Activated naive CD8-positive, alpha-beta T cell treated with anti-CD3 and anti-CD28 coated beads, Interleukin-2, amount 10 ng/mL, durations not matched to agents 7 days and 5 days (primary cell): ENCODE data around the gene VAV1. TPM values are rescaled to one million over a fixed set of nuclear protein-coding genes. Genes with fewer than 3 reads are reported as not detected.
A peak's percentile ranks its signal among the peaks of the same experiment; 100 is the strongest.

Experiments
- ATAC-seq: fragments of 150-1000 bp; cut with Tn5 transposase; one replicate; pipeline ENCODE4 v1.10.0; 2021; ENCODE audit warnings: low read depth, moderate library complexity
- POLR2A ChIA-PET: fragments of 350-600 bp; sonication (Branson Sonifier 250); formaldehyde crosslinking; loops from one replicate; lab custom pipeline; 2021; ENCODE audit warnings: antibody characterized with exemption; lab: Charles Lee
- DNase-seq: peaks from one replicate; pipeline ENCODE4 v3.0.0; 2021
- H3K27ac Mint-ChIP-seq: one replicate; pipeline ENCODE4 v1.8.0; 2022; ENCODE audit warnings: mild to moderate bottlenecking, mixed read lengths
- H3K27me3 Mint-ChIP-seq: one replicate; pipeline ENCODE4 v1.8.0; 2022; ENCODE audit warnings: mild to moderate bottlenecking, moderate library complexity, mixed read lengths
- H3K36me3 Mint-ChIP-seq: one replicate; pipeline ENCODE4 v1.8.0; 2021; ENCODE audit warnings: mild to moderate bottlenecking, mixed read lengths
- H3K4me1 Mint-ChIP-seq: one replicate; pipeline ENCODE4 v1.8.0; 2021; ENCODE audit warnings: mixed read lengths
- H3K4me3 Mint-ChIP-seq: one replicate; pipeline ENCODE4 v1.8.0; 2022; ENCODE audit warnings: mild to moderate bottlenecking, moderate library complexity, mixed read lengths
- H3K9me3 Mint-ChIP-seq: one replicate; pipeline ENCODE4 v1.8.0; 2021; ENCODE audit warnings: mixed read lengths
- total RNA-seq, 2 experiments: library from RNA; stranded (reverse); gene quantifications; one replicate each; pipeline ENCODE4 v1.2.3, GENCODE V29; 2021

The VAV1 gene
- total RNA-seq, 2 experiments from 2014 or later = 108 to 113 TPM

DNA sequence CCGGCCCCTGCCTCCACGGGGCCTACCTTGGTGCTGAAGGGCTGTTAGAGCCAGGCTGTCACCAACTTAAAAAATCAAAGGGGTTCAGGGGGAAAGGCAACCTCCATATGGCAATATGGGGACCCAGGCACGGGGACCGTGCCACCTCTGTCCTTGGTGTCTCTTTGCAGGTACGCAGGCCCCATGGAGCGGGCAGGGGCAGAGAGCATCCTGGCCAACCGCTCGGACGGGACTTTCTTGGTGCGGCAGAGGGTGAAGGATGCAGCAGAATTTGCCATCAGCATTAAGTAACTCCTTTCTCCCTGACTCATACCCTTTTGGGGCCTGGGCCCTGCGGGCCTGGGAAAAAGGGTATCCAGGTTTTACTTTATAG lies 75.3 kb downstream of the VAV1 start:
- DNase-seq (peak; percentile 11), ATAC-seq (no peak)
- Mint-ChIP-seq H3K27ac (no peak overlapping the region), H3K9me3 (no peaks in the 10 kb centered on the region), H3K27me3 (no peaks in the 10 kb centered on the region), H3K4me3 (no peak overlapping the region), H3K36me3 (peaks cover 21% of the 10 kb centered on the region), H3K4me1 (no peaks in the 10 kb centered on the region)
- POLR2A ChIA-PET = no interaction called here

- Mint-ChIP-seq H3K4me3 (no peak overlapping the region), H3K27me3 (no peaks in the 10 kb centered on the region), H3K36me3 (peaks cover 24% of the 10 kb centered on the region), H3K27ac (no peak overlapping the region), H3K4me1 (no peaks in the 10 kb centered on the region), H3K9me3 (no peaks in the 10 kb centered on the region)
- ATAC-seq (no peak), DNase-seq (no peak)
- POLR2A ChIA-PET = interaction anchor here (0.6 kb wide), 1 partner anchor 388 kb away, joined by 3 read pairs; no protein-coding TSS in a partner anchor
Observed at GRCh38 chr19:6848986-6849385, 76.5 kb downstream of the VAV1 start.

- no peak overlapping the region for H3K4me3 Mint-ChIP-seq
- H3K4me1 Mint-ChIP-seq = no peaks in the 10 kb centered on the region
- POLR2A ChIA-PET = no interaction called here
- H3K9me3 Mint-ChIP-seq = no peaks in the 10 kb centered on the region
- H3K36me3 Mint-ChIP-seq = peaks cover 21% of the 10 kb centered on the region
- no peak for DNase-seq
- H3K27ac Mint-ChIP-seq = no peak overlapping the region
- no peak for ATAC-seq
- no peaks in the 10 kb centered on the region for H3K27me3 Mint-ChIP-seq
Observed at GRCh38 chr19:6849876-6850275, 77.4 kb downstream of the VAV1 start.

- ATAC-seq = no peak
- H3K27ac Mint-ChIP-seq = no peak overlapping the region
Observed at GRCh38 chr19:6851359-6851758, 78.9 kb downstream of the VAV1 start.

DNA sequence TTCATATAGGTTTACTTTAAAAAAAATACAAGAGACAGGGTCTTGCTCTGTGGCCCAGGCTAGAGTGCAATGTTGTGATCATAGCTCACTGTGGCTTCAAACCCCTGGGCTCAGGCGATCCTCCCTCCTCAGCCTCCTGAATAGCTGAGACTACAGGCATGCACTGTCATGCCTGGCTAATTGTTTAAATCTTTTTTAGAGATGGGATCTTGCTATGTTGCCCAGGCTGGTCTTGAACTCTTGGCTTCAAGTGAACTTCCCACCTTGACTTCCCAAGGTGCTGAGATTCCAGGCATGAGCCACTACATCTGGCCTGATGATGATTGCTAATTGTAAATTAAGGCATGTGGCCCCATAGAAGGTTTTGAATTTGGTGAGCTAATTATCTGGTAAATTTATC lies 79.5 kb downstream of the VAV1 start:
- no peaks in the 10 kb centered on the region for H3K9me3 Mint-ChIP-seq
- DNase-seq (no peak), ATAC-seq (no peak)
- POLR2A ChIA-PET = interaction anchor here (1.0 kb wide), 1 partner anchor 114 kb away, joined by 4 read pairs; the partner anchor contains the start of gene GPR108
- H3K4me3 Mint-ChIP-seq = no peak overlapping the region
- H3K36me3 Mint-ChIP-seq = peaks cover 34% of the 10 kb centered on the region
- H3K27ac Mint-ChIP-seq = no peak overlapping the region
- no peaks in the 10 kb centered on the region for H3K4me1 Mint-ChIP-seq
- H3K27me3 Mint-ChIP-seq = no peaks in the 10 kb centered on the region

More at GRCh38 chr19:6851359-6851758, 78.9 kb downstream of the VAV1 start:
- H3K4me3 Mint-ChIP-seq = no peak overlapping the region
- no peaks in the 10 kb centered on the region for H3K4me1 Mint-ChIP-seq
- no peaks in the 10 kb centered on the region for H3K27me3 Mint-ChIP-seq
- H3K9me3 Mint-ChIP-seq = no peaks in the 10 kb centered on the region
- POLR2A ChIA-PET = interaction anchor here (1.0 kb wide), 1 partner anchor 114 kb away, joined by 4 read pairs; the partner anchor contains the start of gene GPR108
- DNase-seq = no peak
- peaks cover 31% of the 10 kb centered on the region for H3K36me3 Mint-ChIP-seq

GRCh38 chr19:6853868-6854267 lies 81.4 kb downstream of the VAV1 start:
- Mint-ChIP-seq H3K4me1 (no peaks in the 10 kb centered on the region), H3K9me3 (no peaks in the 10 kb centered on the region), H3K36me3 (peaks cover 36% of the 10 kb centered on the region), H3K4me3 (no peak overlapping the region), H3K27me3 (no peaks in the 10 kb centered on the region), H3K27ac (no peak overlapping the region)
- POLR2A ChIA-PET = no interaction called here
- no peak for ATAC-seq
- no peak for DNase-seq

GRCh38 chr19:6854758-6855157 lies 82.2 kb downstream of the VAV1 start:
- Mint-ChIP-seq H3K27me3 (no peaks in the 10 kb centered on the region), H3K4me3 (no peak overlapping the region), H3K36me3 (peaks cover 33% of the 10 kb centered on the region), H3K4me1 (no peaks in the 10 kb centered on the region), H3K9me3 (no peaks in the 10 kb centered on the region), H3K27ac (no peak overlapping the region)
- POLR2A ChIA-PET = no interaction called here
- ATAC-seq = no peak
- DNase-seq = no peak

DNA sequence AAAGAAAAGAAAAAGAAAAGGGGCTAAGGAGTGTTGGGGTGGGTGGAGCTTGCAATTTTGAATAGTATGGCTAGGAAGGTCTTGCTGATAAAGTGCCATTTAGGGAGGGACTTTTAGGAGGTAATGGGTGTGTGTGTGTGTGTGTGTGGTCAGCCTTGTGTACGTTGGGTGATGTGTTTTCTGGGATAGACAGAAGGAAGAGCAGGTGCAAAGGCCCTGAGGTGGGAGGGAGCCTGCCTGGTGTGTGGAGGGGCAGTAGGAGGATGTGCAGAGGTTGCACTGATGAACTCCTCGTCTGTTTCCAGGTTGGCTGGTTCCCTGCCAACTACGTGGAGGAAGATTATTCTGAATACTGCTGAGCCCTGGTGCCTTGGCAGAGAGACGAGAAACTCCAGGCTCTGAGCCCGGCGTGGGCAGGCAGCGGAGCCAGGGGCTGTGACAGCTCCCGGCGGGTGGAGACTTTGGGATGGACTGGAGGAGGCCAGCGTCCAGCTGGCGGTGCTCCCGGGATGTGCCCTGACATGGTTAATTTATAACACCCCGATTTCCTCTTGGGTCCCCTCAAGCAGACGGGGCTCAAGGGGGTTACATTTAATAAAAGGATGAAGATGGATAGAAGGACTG lies 84.4 kb downstream of the VAV1 start:
- DNase-seq = no peak
- H3K4me1 Mint-ChIP-seq = peaks cover 2% of the 10 kb centered on the region
- H3K36me3 Mint-ChIP-seq = peaks cover 24% of the 10 kb centered on the region
- no peaks in the 10 kb centered on the region for H3K9me3 Mint-ChIP-seq
- no peak overlapping the region for H3K4me3 Mint-ChIP-seq
- H3K27ac Mint-ChIP-seq = peak overlapping the region; percentile 31
- no peak for ATAC-seq
- H3K27me3 Mint-ChIP-seq = no peaks in the 10 kb centered on the region
- POLR2A ChIA-PET = interaction anchor here (0.7 kb wide), 2 partner anchors 92 to 159 kb away, joined by 4 read pairs; no protein-coding TSS in a partner anchor

DNA sequence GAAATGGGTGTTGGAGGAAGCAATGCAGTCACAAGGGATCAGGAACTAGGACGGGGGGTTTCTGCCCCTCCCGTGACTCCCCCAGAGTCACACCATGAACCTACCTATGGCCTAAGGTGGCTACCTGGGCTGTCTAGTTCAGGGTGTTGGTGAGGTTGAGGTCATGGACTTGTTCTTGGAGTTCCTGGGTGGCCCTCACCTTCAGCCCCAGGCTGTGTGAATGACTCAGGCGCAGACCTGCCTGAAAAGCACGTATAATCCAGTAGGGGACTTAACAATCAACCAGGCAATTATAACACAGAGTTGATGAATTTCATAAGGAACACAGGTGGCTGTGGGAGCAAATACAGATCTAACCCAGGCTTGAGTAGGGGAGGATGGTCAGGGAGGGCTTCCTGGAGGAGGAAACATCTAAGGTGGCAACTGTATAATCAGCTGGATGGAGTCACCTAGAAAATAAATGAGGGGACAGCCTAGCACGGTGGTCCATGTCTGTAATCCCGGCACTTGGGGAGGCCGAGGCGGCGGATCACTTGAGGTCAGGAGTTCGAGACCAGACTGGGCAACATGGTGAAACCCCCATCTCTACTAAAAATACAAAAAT lies 89.3 kb downstream of the VAV1 start:
- no peak for ATAC-seq
- no peaks in the 10 kb centered on the region for H3K9me3 Mint-ChIP-seq
- H3K36me3 Mint-ChIP-seq = peaks cover 6% of the 10 kb centered on the region
- DNase-seq = no peak
- H3K27me3 Mint-ChIP-seq = no peaks in the 10 kb centered on the region
- peak overlapping the region; percentile 81 for H3K27ac Mint-ChIP-seq
- H3K4me1 Mint-ChIP-seq = peaks cover 17% of the 10 kb centered on the region
- POLR2A ChIA-PET = interaction anchor here (1.4 to 2.1 kb wide), 3 partner anchors 89 to 123 kb away, joined by 3 to 10 read pairs (median 9); partner anchors contain the start of gene VAV1
- peak overlapping the region; percentile 32 for H3K4me3 Mint-ChIP-seq

DNA sequence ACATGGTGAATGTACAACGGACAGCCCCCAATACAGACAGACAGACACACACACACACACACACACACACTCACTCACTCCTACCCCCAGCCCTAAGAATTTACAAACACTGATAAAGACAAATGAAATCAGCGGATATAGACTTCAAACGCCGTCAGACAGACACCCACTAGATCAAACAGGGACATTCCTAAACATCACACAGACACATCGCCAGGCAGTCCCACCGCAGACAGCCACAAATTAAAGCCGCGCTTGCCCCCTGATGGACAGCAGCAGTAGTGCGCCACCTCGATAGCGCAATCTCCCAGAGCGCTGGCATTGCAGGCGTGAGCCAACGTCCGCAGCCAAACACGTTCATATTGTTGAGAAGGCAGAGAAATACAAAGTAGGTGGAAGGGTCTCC lies 90.2 kb downstream of the VAV1 start:
- Mint-ChIP-seq H3K4me1 (peaks cover 17% of the 10 kb centered on the region), H3K4me3 (peak overlapping the region; percentile 82), H3K36me3 (no peaks in the 10 kb centered on the region), H3K27ac (peak overlapping the region; percentile 78), H3K27me3 (no peaks in the 10 kb centered on the region), H3K9me3 (no peaks in the 10 kb centered on the region)
- peak; percentile 84 for ATAC-seq
- peak; percentile 88 for DNase-seq
- POLR2A ChIA-PET = interaction anchor here (0.7 to 2.1 kb wide), 5 partner anchors 90 to 439 kb away, joined by 3 to 23 read pairs (median 9); partner anchors contain the start of genes GPR108, KHSRP, TRIP10 and VAV1

DNA sequence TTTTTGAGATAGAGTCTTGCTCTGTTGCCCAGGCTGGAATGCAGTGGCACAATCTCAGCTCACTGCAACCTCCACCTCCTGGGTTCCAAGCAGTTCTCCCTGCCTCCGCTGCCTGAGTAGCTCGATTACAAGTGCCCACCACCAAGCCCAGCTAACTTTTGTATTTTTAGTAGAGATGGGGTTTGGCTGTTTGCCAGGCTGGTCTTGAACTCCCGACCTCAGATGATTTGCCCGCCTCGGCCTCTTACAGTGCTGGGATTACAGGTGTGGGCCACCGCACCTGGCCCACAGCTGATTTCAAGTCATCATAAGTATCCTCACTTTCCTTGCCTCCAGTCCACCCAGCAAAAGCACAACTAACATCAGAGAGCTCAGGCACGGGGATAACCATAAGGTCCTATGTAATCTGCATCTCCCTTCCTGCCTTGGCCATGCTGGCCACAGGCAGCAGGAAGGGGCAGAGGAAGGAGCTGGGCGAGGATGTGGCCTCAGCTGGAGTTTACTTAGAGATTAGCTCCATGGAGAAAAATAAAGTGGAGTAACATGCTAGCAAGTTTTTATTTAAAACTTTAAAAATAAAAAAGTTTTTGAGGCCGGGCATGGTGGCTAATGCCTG lies 91.9 kb downstream of the VAV1 start:
- H3K27ac Mint-ChIP-seq = peak overlapping the region; percentile 16
- no peaks in the 10 kb centered on the region for H3K9me3 Mint-ChIP-seq
- H3K27me3 Mint-ChIP-seq = no peaks in the 10 kb centered on the region
- DNase-seq (no peak), ATAC-seq (no peak)
- POLR2A ChIA-PET = interaction anchor here (1.4 to 1.6 kb wide), 2 partner anchors 127 to 348 kb away, joined by 14 to 23 read pairs; partner anchors contain the start of genes GPR108 and TRIP10
- H3K36me3 Mint-ChIP-seq = no peaks in the 10 kb centered on the region
- peaks cover 20% of the 10 kb centered on the region for H3K4me1 Mint-ChIP-seq
- H3K4me3 Mint-ChIP-seq = no peak overlapping the region

- POLR2A ChIA-PET = no interaction called here
- no peaks in the 10 kb centered on the region for H3K9me3 Mint-ChIP-seq
- ATAC-seq (no peak), DNase-seq (no peak)
- no peak overlapping the region for H3K4me3 Mint-ChIP-seq
- no peaks in the 10 kb centered on the region for H3K36me3 Mint-ChIP-seq
- H3K27ac Mint-ChIP-seq = no peak overlapping the region
- H3K27me3 Mint-ChIP-seq = no peaks in the 10 kb centered on the region
- peaks cover 20% of the 10 kb centered on the region for H3K4me1 Mint-ChIP-seq
Observed at GRCh38 chr19:6865849-6866248, 93.3 kb downstream of the VAV1 start.

- no peak for DNase-seq
- POLR2A ChIA-PET = interaction anchor here (1.2 kb wide), 1 partner anchor 130 kb away, joined by 3 read pairs; no protein-coding TSS in a partner anchor
- Mint-ChIP-seq H3K9me3 (no peaks in the 10 kb centered on the region), H3K27me3 (no peaks in the 10 kb centered on the region), H3K36me3 (no peaks in the 10 kb centered on the region), H3K4me1 (peaks cover 18% of the 10 kb centered on the region), H3K27ac (no peak overlapping the region), H3K4me3 (no peak overlapping the region)
- ATAC-seq = no peak
Observed at GRCh38 chr19:6866741-6867151, 94.2 kb downstream of the VAV1 start.
